Neural progenitor cell (in vitro differentiated cells): ENCODE results near the gene COX7A1. TPM values are rescaled to one million over a fixed set of nuclear protein-coding genes. Genes with fewer than 3 reads are reported as not detected.
"Not testable (repeated sequence)": the region's sequence is repeated elsewhere in the genome, so short reads cannot be mapped to it uniquely, and the experiment has no call there.

Experiments used
- DNase-seq: peaks from one replicate; pipeline ENCODE4 v3.0.0-alpha.2; 2016; ENCODE audit warnings: low spot score
- H2AFZ ChIP-seq: fragments of 200-600 bp; sonication (generic); replicated peaks from 2 replicates; pipeline ENCODE4 v1.6.1; 2016; ENCODE audit warnings: antibody characterized with exemption
- H3F3A ChIP-seq: fragments of 200-600 bp; sonication (generic); 2 replicates; pipeline ENCODE4 v1.6.1; 2016; ENCODE audit warnings: antibody characterized with exemption, low read depth
- H3K27ac ChIP-seq: fragments of 200-600 bp; sonication (generic); 2 replicates; pipeline ENCODE4 v1.5.1; 2016; ENCODE audit warnings: mild to moderate bottlenecking
- H3K27me3 ChIP-seq: fragments of 200-600 bp; sonication (generic); 2 replicates; pipeline ENCODE4 v1.6.1; 2016; ENCODE audit warnings: mild to moderate bottlenecking, moderate library complexity
- H3K36me3 ChIP-seq: fragments of 200-600 bp; sonication (generic); 2 replicates; pipeline ENCODE4 v1.5.1; 2016
- H3K4me1 ChIP-seq: fragments of 200-600 bp; sonication (generic); 2 replicates; pipeline ENCODE4 v1.6.1; 2016; ENCODE audit warnings: mixed run types
- H3K4me2 ChIP-seq: fragments of 200-600 bp; sonication (generic); 2 replicates; pipeline ENCODE4 v1.6.1; 2016
- H3K4me3 ChIP-seq: fragments of 200-600 bp; sonication (generic); 2 replicates; pipeline ENCODE4 v1.5.1; 2016
- H3K79me2 ChIP-seq: fragments of 200-600 bp; sonication (generic); 2 replicates; pipeline ENCODE4 v1.6.1; 2016; ENCODE audit warnings: low read depth
- H3K9ac ChIP-seq: fragments of 200-600 bp; sonication (generic); 2 replicates; pipeline ENCODE4 v1.6.1; 2016
- H3K9me3 ChIP-seq: fragments of 200-600 bp; sonication (generic); 2 replicates; pipeline ENCODE4 v1.5.1; 2016; ENCODE audit warnings: low read depth
- H4K20me1 ChIP-seq: fragments of 200-600 bp; sonication (generic); 2 replicates; pipeline ENCODE4 v1.6.1; 2016; ENCODE audit warnings: low read depth
- H3K27ac Mint-ChIP-seq: 3 replicates; pipeline ENCODE4 v1.8.0; 2021; ENCODE audit warnings: mixed read lengths
- H3K27me3 Mint-ChIP-seq: 2 replicates; pipeline ENCODE4 v1.8.0; 2022; ENCODE audit warnings: low read depth, mild to moderate bottlenecking, inconsistent platforms, moderate library complexity, mixed read lengths; ENCODE audit not compliant: insufficient read depth
- H3K36me3 Mint-ChIP-seq: 3 replicates; pipeline ENCODE4 v1.8.0; 2021; ENCODE audit warnings: mixed read lengths
- H3K4me1 Mint-ChIP-seq: 3 replicates; pipeline ENCODE4 v1.8.0; 2021; ENCODE audit warnings: mixed read lengths
- H3K4me3 Mint-ChIP-seq: 3 replicates; pipeline ENCODE4 v1.8.0; 2021; ENCODE audit warnings: mild to moderate bottlenecking, moderate library complexity, mixed read lengths
- H3K9me3 Mint-ChIP-seq: 3 replicates; pipeline ENCODE4 v1.8.0; 2020; ENCODE audit warnings: mixed read lengths
- EZH2 ChIP-seq: fragments of 200-600 bp; sonication (generic); IDR thresholded peaks from 2 replicates; pipeline ENCODE4 v1.6.1; 2017; ENCODE audit warnings: antibody characterized with exemption, mild to moderate bottlenecking, moderate library complexity
- EZH2phosphoT487 ChIP-seq: fragments of 200-600 bp; sonication (generic); IDR thresholded peaks from 2 replicates; pipeline ENCODE4 v1.6.1; 2017; ENCODE audit warnings: antibody characterized with exemption
- total RNA-seq: library from RNA; depleted of rRNA; stranded (reverse); fragments of >200 nt; gene quantifications from 2 replicates; pipeline ENCODE4 v1.2.3, GENCODE V29; 2015; ENCODE audit warnings: low replicate concordance
- TF ChIP-seq, protein P1 (sequence below): fragments of 200-600 bp; sonication (generic); IDR thresholded peaks from 2 replicates; pipeline ENCODE4 v1.5.1; 2017; ENCODE audit warnings: antibody characterized with exemption, mild to moderate bottlenecking

The COX7A1 gene
- total RNA-seq, 1 donor from 2014 or later = not detected

GRCh38 chr19:36139120-36139472, 13.2 kb downstream of the COX7A1 start:
- Mint-ChIP-seq H3K27me3 (peaks cover 8% of the 10 kb centered on the region), H3K4me3 (peak overlapping the region; percentile 97), H3K9me3 (no peaks in the 10 kb centered on the region), H3K27ac (peak overlapping the region; percentile 78), H3K36me3 (peaks cover 15% of the 10 kb centered on the region), H3K4me1 (peaks cover 13% of the 10 kb centered on the region)
- TF ChIP-seq, protein P1, sequence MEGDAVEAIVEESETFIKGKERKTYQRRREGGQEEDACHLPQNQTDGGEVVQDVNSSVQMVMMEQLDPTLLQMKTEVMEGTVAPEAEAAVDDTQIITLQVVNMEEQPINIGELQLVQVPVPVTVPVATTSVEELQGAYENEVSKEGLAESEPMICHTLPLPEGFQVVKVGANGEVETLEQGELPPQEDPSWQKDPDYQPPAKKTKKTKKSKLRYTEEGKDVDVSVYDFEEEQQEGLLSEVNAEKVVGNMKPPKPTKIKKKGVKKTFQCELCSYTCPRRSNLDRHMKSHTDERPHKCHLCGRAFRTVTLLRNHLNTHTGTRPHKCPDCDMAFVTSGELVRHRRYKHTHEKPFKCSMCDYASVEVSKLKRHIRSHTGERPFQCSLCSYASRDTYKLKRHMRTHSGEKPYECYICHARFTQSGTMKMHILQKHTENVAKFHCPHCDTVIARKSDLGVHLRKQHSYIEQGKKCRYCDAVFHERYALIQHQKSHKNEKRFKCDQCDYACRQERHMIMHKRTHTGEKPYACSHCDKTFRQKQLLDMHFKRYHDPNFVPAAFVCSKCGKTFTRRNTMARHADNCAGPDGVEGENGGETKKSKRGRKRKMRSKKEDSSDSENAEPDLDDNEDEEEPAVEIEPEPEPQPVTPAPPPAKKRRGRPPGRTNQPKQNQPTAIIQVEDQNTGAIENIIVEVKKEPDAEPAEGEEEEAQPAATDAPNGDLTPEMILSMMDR = no peak
- TF ChIP-seq EZH2phosphoT487 (no peak), EZH2 (no peak)
- Histone ChIP-seq H3K4me2 (peak overlapping the region; percentile 83), H3K36me3 (no peaks in the 10 kb centered on the region), H3K4me1 (peaks cover 7% of the 10 kb centered on the region), H3K27ac (peak overlapping the region; percentile 48), H3K27me3 (no peaks in the 10 kb centered on the region), H3K9ac (peak overlapping the region; percentile 37), H4K20me1 (peaks cover 15% of the 10 kb centered on the region), H3K79me2 (peaks cover 20% of the 10 kb centered on the region), H3F3A (peaks cover 13% of the 10 kb centered on the region), H3K4me3 (peak overlapping the region; percentile 91), H2AFZ (peak overlapping the region; percentile 83), H3K9me3 (no peaks in the 10 kb centered on the region)
- no peak for DNase-seq

- H3K36me3 ChIP-seq = no peaks in the 10 kb centered on the region
- peaks cover 13% of the 10 kb centered on the region for H3K27me3 Mint-ChIP-seq
- H3K4me1 Mint-ChIP-seq = peaks cover 13% of the 10 kb centered on the region
- no peaks in the 10 kb centered on the region for H3K27me3 ChIP-seq
- no peaks in the 10 kb centered on the region for H3K9me3 Mint-ChIP-seq
- TF ChIP-seq EZH2phosphoT487 = no peak
- TF ChIP-seq, protein P1 = no peak
- no peak for TF ChIP-seq EZH2
- H3K27ac Mint-ChIP-seq = peak overlapping the region; percentile 7
- H3K36me3 Mint-ChIP-seq = peaks cover 9% of the 10 kb centered on the region
- H3K9me3 ChIP-seq = no peaks in the 10 kb centered on the region
- H3K4me3 ChIP-seq = no peak overlapping the region
- H2AFZ ChIP-seq = no peak overlapping the region
- H3K4me2 ChIP-seq = no peak overlapping the region
- DNase-seq = no peak
- H3K79me2 ChIP-seq = peaks cover 19% of the 10 kb centered on the region
- H3F3A ChIP-seq = peaks cover 13% of the 10 kb centered on the region
- peaks cover 7% of the 10 kb centered on the region for H3K4me1 ChIP-seq
- H3K4me3 Mint-ChIP-seq = peak overlapping the region; percentile 60
- H3K9ac ChIP-seq = no peak overlapping the region
- H3K27ac ChIP-seq = no peak overlapping the region
- H4K20me1 ChIP-seq = peaks cover 8% of the 10 kb centered on the region
Measured at GRCh38 chr19:36136964-36137686, 15.1 kb downstream of the COX7A1 start.

GRCh38 chr19:36134867-36135266, 17.4 kb downstream of the COX7A1 start:
- not testable (repeated sequence) for H3K36me3 ChIP-seq, H3K4me1 Mint-ChIP-seq, H3K27ac ChIP-seq, DNase-seq, H3K36me3 Mint-ChIP-seq, H4K20me1 ChIP-seq, H3K4me2 ChIP-seq, H3K9ac ChIP-seq, H3K27ac Mint-ChIP-seq, H3K4me3 ChIP-seq, H3K79me2 ChIP-seq, H2AFZ ChIP-seq, H3K9me3 ChIP-seq, H3K4me1 ChIP-seq, H3F3A ChIP-seq, H3K27me3 ChIP-seq, H3K9me3 Mint-ChIP-seq
- H3K27me3 Mint-ChIP-seq = peaks cover 13% of the 10 kb centered on the region
- H3K4me3 Mint-ChIP-seq = peak overlapping the region; percentile 5

GRCh38 chr19:36131221-36131620, 21.0 kb downstream of the COX7A1 start:
- H3K27ac ChIP-seq, H4K20me1 ChIP-seq, H3K4me3 ChIP-seq, DNase-seq, H3K27me3 ChIP-seq, H3K4me2 ChIP-seq, H3K36me3 ChIP-seq, H2AFZ ChIP-seq, H3K79me2 ChIP-seq, H3K27me3 Mint-ChIP-seq, H3K36me3 Mint-ChIP-seq, H3K9me3 ChIP-seq, H3K4me3 Mint-ChIP-seq, H3K9ac ChIP-seq, H3K27ac Mint-ChIP-seq, H3K4me1 Mint-ChIP-seq, H3K9me3 Mint-ChIP-seq: not testable (repeated sequence)
- Histone ChIP-seq H3K4me1 (peaks cover 11% of the 10 kb centered on the region), H3F3A (peaks cover 28% of the 10 kb centered on the region)
